ENCODE data around the gene HIF3A.

Gene HIF3A

DNA sequence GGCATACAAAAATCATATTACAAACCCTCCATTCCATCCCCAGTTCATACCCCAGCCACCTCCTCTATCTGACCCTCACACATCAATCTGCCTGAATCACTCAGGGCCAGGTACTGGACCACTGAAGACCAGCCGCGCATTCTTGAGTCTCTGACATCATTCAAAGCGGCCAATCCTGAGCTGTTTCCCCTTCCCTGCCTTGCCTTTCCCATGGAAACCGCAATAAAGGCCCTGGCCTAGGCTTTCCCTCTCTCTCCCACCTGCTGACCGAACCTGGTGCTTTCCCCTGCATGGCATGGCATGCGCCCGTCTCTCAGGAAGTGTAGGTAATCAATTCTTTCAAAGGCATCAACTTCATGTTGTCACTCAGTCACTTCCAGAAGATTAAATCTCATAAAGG, 17.7 kb upstream of the HIF3A start:
- no peak for DNase-seq (ENCODE audit: low read depth)
- no peak for TF ChIP-seq MYC (IDR thresholded peaks at IDR 0.05; ENCODE audit: low read depth, low read length)
- TF ChIP-seq POLR2A (IDR thresholded peaks at IDR 0.05; ENCODE audit: extremely low read depth, insufficient read length), result no peak
- TF ChIP-seq, protein P1, sequence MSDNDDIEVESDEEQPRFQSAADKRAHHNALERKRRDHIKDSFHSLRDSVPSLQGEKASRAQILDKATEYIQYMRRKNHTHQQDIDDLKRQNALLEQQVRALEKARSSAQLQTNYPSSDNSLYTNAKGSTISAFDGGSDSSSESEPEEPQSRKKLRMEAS (IDR thresholded peaks at IDR 0.05; ENCODE audit: low read depth, low read length), result no peak
- no peak for TF ChIP-seq CTCF (IDR thresholded peaks at IDR 0.05; ENCODE audit: low read depth, low read length)
- H3K4me3 ChIP-seq (ENCODE audit: low read depth, low read length), result no peak overlapping the region

DNA sequence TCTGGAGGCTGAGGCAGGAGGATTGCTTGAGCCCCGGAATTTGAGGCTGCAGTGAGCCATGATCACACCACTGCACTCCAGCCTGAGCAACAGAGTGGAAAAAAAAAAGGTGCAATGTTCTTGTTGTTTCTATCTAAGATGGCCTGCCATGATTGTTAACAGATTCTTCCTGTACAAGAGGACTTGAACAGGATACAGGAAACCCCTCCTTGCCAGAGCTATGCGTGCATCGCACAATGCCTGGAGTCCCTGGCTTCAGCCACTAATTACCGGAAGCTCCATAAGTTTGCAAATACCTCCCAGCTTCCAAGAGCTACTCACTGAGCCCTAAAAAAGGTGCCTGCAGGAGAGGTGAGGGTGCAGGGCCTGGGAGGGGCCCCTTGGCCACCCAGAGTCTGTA, 13.1 kb upstream of the HIF3A start:
- TF ChIP-seq POLR2A (IDR thresholded peaks at IDR 0.05; ENCODE audit: extremely low read depth, insufficient read length) (no peak), MYC (IDR thresholded peaks at IDR 0.05; ENCODE audit: low read depth, low read length) (no peak), CTCF (IDR thresholded peaks at IDR 0.05; ENCODE audit: low read depth, low read length) (no peak)
- TF ChIP-seq, protein P1 (IDR thresholded peaks at IDR 0.05; ENCODE audit: low read depth, low read length), result no peak
- no peak overlapping the region for H3K4me3 ChIP-seq (ENCODE audit: low read depth, low read length)
- DNase-seq (ENCODE audit: low read depth), result no peak

DNA sequence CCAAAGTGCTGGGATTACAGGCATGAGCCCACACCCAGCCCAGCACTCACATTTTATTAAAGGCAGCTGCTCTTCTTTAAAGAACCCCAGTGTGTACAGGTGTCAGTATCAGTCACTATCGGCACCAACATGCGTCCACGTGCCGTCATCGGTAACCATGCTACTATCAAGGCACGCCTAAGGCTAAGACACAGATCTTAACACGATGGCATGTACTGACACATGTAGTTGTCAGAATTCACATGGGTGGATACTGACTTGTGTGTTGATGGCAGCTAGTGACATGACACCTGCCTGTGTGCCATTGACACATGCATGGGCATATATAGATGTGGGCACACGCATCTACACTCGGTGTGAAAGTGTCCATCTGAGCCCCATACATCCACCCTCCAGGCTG, 12.2 kb upstream of the HIF3A start:
- no peak overlapping the region for H3K4me3 ChIP-seq (ENCODE audit: low read depth, low read length)
- no peak for DNase-seq (ENCODE audit: low read depth)
- no peak for TF ChIP-seq MYC (IDR thresholded peaks at IDR 0.05; ENCODE audit: low read depth, low read length)
- TF ChIP-seq POLR2A (IDR thresholded peaks at IDR 0.05; ENCODE audit: extremely low read depth, insufficient read length), result no peak
- no peak for TF ChIP-seq CTCF (IDR thresholded peaks at IDR 0.05; ENCODE audit: low read depth, low read length)
- TF ChIP-seq, protein P1 (IDR thresholded peaks at IDR 0.05; ENCODE audit: low read depth, low read length), result no peak

DNA sequence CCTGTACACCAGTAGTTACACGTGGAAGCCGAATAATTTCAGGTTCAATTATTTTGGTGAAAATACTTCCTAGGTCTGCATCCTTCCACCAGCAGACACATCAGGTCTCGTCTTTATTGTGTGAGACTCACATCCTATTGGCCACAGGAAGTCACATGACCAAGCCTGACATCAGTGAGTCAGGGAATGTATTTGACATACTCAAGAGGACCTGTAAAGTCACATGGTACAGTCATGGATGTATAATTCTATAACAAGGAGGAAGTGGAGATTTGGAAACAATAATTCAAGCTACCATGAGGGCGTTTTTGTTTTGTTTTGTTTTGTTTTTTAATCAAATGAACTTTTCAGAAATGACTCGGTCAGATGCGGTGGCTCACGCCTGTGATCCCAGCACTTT, 9.3 kb upstream of the HIF3A start:
- no peak overlapping the region for H3K4me3 ChIP-seq (ENCODE audit: low read depth, low read length)
- DNase-seq (ENCODE audit: low read depth), result peak; percentile 61
- TF ChIP-seq, protein P1 (IDR thresholded peaks at IDR 0.05; ENCODE audit: low read depth, low read length), result peak; percentile 56
- TF ChIP-seq MYC (IDR thresholded peaks at IDR 0.05; ENCODE audit: low read depth, low read length), result no peak

- DNase-seq (ENCODE audit: low read depth), result peak; percentile 86
- H3K4me3 ChIP-seq (ENCODE audit: low read depth, low read length), result no peak overlapping the region
- no peak for TF ChIP-seq POLR2A (IDR thresholded peaks at IDR 0.05; ENCODE audit: extremely low read depth, insufficient read length)
- TF ChIP-seq, protein P1 (IDR thresholded peaks at IDR 0.05; ENCODE audit: low read depth, low read length), result peak; percentile 83
Observed at GRCh38 chr19:46288896-46289588, 7.8 kb upstream of the HIF3A start.

DNA sequence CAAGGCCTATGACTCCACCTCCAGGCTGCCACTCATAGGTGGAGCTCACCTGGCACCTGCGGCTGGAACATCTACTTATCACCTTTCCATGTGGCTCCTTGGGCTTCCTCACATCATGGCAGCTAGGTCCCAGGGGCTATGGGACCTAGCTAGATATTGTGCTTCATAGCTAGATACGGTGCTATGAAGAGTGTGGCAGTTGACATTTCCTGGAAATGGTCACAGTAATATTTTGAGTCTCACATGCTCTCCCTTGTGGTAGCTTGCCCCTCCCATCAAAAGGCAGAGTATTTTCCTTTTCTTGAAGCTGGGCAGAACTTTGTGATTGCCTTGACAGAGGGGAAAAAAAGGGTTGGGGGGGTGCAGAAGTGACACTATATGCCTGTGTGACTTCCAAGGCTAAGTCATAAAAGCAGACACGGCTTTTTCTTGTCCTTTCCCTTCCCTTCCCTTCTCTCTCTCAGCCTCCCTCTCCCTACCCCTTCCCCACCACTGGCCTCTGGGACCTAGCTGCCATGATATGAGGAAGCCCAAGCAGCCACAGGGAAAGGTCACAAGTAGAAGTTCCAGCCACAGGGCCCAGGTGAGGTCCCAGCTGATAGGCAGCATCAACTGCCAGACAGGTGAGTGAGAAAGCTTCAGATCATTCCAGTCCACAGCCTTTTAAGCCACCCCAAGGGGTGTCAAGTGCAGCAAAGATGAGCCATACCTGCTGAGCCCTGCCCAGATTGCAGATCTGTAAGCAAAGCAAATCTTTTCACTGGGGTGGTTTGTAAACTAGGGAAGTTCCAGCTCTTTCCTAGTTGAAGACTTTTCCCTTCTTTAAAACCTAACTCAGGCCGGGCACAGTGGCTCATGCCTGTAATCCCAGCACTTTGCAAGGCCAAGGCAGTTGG, 6.9 kb upstream of the HIF3A start:
- DNase-seq (ENCODE audit: low read depth), result no peak
- H3K4me3 ChIP-seq (ENCODE audit: low read depth, low read length), result no peak overlapping the region
- TF ChIP-seq POLR2A (IDR thresholded peaks at IDR 0.05; ENCODE audit: extremely low read depth, insufficient read length) (no peak), CTCF (IDR thresholded peaks at IDR 0.05; ENCODE audit: low read depth, low read length) (no peak), MYC (IDR thresholded peaks at IDR 0.05; ENCODE audit: low read depth, low read length) (no peak)

Data from NB4 (cell line).